Lower leg skin (tissue), 4 donors: ENCODE results near the gene COL4A6. TPM values are rescaled to one million over a fixed set of nuclear protein-coding genes. Genes with fewer than 3 reads are reported as not detected.

Experiments used
- DNase-seq, 2 donors: peaks; one replicate each; pipeline ENCODE4 v3.0.0-alpha.2; 2019; ENCODE audit warnings: low spot score in 2 of 2
- H3K4me3 ChIP-seq: fragments of 200-600 bp; sonication (generic); 2 replicates; pipeline ENCODE4 v1.5.1; 2017; ENCODE audit warnings: mild to moderate bottlenecking, low read depth; ENCODE audit not compliant: poor library complexity, severe bottlenecking
- POLR2A ChIP-seq, 2 donors: fragments of 450-650 bp; IDR thresholded peaks; one replicate each; pipeline ENCODE4 v1.6.1; 2016 to 2017; ENCODE audit warnings: antibody characterized with exemption in 2 of 2, mild to moderate bottlenecking in 1 of 2, moderate library complexity in 1 of 2
- WGBS, 2 donors: methylation state at CpG; one replicate each; pipeline ENCODE4 v1.1.5; 2018; 5-methylcytosine and 5-hydroxymethylcytosine counted together
- intact Hi-C: fragments of 100-400 bp; cut with DNase I; formaldehyde crosslinking; loops from one replicate; pipeline ENCODE4 v1.15.0; 2023; ENCODE audit warnings: low total_unique reads
- total RNA-seq, 4 donors: library from RNA; depleted of rRNA; stranded (reverse); fragments of >200 nt; gene quantifications; one replicate each; pipeline ENCODE4 v1.1.0, GENCODE V29; 2016
- TF ChIP-seq, protein P1 (sequence below), 3 donors: fragments of 450-650 bp; IDR thresholded peaks; one replicate each; pipeline ENCODE4 v1.5.1; 2016; ENCODE audit warnings: antibody characterized with exemption in 3 of 3, mild to moderate bottlenecking in 3 of 3, moderate library complexity in 2 of 3

Gene COL4A6
- total RNA-seq, 4 donors from 2014 or later: 9.4 to 15.3 (median 11.6) TPM

DNA sequence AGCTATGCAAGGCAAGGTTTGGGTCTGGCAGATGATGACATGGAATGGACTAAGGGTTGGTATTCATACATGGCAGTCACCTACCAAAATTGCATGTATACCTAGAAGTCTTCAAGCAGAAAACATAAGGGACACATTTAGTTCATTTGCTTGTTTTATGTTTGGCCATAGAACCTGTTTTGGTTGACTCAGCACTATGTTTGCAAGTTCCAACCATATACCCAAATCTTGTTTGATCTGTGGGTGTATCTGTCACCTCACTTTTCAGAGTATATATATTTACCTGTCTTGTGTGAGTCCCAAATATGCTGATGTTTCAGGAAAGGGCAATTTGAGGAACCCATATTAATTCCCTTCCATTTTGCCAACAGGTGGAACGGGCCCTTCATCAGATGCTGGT lies 307.3 kb downstream of the COL4A6 start:
- intact Hi-C loops: no loop called here
- WGBS, 2 donors: 87 to 92% methylated on average over 1 of the region's 1 CpG
- no peak for DNase-seq
- TF ChIP-seq, protein P1, sequence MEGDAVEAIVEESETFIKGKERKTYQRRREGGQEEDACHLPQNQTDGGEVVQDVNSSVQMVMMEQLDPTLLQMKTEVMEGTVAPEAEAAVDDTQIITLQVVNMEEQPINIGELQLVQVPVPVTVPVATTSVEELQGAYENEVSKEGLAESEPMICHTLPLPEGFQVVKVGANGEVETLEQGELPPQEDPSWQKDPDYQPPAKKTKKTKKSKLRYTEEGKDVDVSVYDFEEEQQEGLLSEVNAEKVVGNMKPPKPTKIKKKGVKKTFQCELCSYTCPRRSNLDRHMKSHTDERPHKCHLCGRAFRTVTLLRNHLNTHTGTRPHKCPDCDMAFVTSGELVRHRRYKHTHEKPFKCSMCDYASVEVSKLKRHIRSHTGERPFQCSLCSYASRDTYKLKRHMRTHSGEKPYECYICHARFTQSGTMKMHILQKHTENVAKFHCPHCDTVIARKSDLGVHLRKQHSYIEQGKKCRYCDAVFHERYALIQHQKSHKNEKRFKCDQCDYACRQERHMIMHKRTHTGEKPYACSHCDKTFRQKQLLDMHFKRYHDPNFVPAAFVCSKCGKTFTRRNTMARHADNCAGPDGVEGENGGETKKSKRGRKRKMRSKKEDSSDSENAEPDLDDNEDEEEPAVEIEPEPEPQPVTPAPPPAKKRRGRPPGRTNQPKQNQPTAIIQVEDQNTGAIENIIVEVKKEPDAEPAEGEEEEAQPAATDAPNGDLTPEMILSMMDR (IDR thresholded peaks at IDR 0.05): no peak
- no peak for TF ChIP-seq POLR2A (IDR thresholded peaks at IDR 0.05)
- no peak overlapping the region for H3K4me3 ChIP-seq

GRCh38 chrX:108127152-108127551 lies 311.1 kb downstream of the COL4A6 start:
- intact Hi-C loops: no loop called here
- TF ChIP-seq, protein P1 (IDR thresholded peaks at IDR 0.05): no peak
- no peak for TF ChIP-seq POLR2A (IDR thresholded peaks at IDR 0.05)
- DNase-seq: no peak
- WGBS, 2 donors: 69 to 90% methylated on average over 4 of the region's 4 CpGs
- no peak overlapping the region for H3K4me3 ChIP-seq

DNA sequence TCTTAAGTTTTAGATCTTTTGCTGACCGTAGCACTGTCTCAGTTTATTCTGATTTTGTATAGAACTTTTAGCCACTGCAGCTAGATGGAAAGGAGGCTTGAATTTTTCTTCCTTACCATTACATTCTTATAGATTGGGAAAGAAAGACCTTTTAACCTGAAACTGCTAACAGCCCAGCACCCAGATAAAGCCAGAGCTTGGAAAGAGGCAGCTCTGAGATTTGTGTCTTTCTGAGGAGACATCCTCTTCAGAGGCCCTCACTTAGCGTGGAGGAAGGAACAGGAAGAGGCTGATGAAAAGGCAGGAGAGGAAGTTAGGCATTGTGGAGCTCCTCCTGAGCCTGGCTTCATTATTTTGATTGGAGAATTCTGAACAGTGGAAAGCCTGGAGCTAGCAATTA lies 311.6 kb downstream of the COL4A6 start:
- no peak overlapping the region for H3K4me3 ChIP-seq
- 70 to 79% methylated on average over 2 of the region's 2 CpGs for WGBS, 2 donors
- TF ChIP-seq POLR2A (IDR thresholded peaks at IDR 0.05): no peak
- TF ChIP-seq, protein P1 (IDR thresholded peaks at IDR 0.05): no peak
- intact Hi-C loops: no loop called here
- DNase-seq: no peak

- H3K4me3 ChIP-seq: no peak overlapping the region
- no peak for TF ChIP-seq POLR2A (IDR thresholded peaks at IDR 0.05)
- TF ChIP-seq, protein P1 (IDR thresholded peaks at IDR 0.05): no peak
- WGBS, 2 donors: 76 to 96% methylated on average over 3 of the region's 3 CpGs
- DNase-seq: no peak
- intact Hi-C loops: no loop called here
Observed at GRCh38 chrX:108123591-108124366, 314.4 kb downstream of the COL4A6 start.

GRCh38 chrX:108122748-108123147 lies 315.5 kb downstream of the COL4A6 start:
- intact Hi-C loops: no loop called here
- no peak overlapping the region for H3K4me3 ChIP-seq
- TF ChIP-seq POLR2A (IDR thresholded peaks at IDR 0.05): no peak
- TF ChIP-seq, protein P1 (IDR thresholded peaks at IDR 0.05): no peak
- 27 to 39% methylated on average over 2 of the region's 2 CpGs for WGBS, 2 donors
- DNase-seq: no peak

GRCh38 chrX:108121291-108121690 lies 316.9 kb downstream of the COL4A6 start:
- 26 to 35% methylated on average over 3 of the region's 3 CpGs for WGBS, 2 donors
- intact Hi-C loops: no loop called here
- no peak for DNase-seq
- H3K4me3 ChIP-seq: no peak overlapping the region
- no peak for TF ChIP-seq POLR2A (IDR thresholded peaks at IDR 0.05)
- TF ChIP-seq, protein P1 (IDR thresholded peaks at IDR 0.05): no peak
